Motor neuron (in vitro differentiated cells): ENCODE measurements around the gene BRK1. TPM values are rescaled to one million over a fixed set of nuclear protein-coding genes. Genes with fewer than 3 reads are reported as not detected.
A peak's percentile ranks its signal among the peaks of the same experiment; 100 is the strongest.
"Not testable (repeated sequence)": the region's sequence is repeated elsewhere in the genome, so short reads cannot be mapped to it uniquely, and the experiment has no call there.

ENCODE experiments used
- ATAC-seq, 8 experiments: fragments of 200-7000 bp; cut with Tn5 transposase; replicated peaks in 6 of 8; 2 replicates each; pipeline ENCODE4 v1.8.0; 2021; ENCODE audit warnings: mild to moderate bottlenecking in 8 of 8, moderate library complexity in 8 of 8
- H3K27ac ChIP-seq, 2 donors: fragments of 250-450 bp; sonication (Bioruptor Pico); 2 replicates each; pipeline ENCODE4 v1.9.0; 2021; ENCODE audit warnings: antibody characterized with exemption in 2 of 2, mild to moderate bottlenecking in 2 of 2, moderate library complexity in 1 of 2
- H3K4me1 ChIP-seq, 2 donors: fragments of 250-450 bp; sonication (Bioruptor Pico); replicated peaks in 1 of 2; 2 replicates each; pipeline ENCODE4 v1.6.1; 2021; ENCODE audit warnings: antibody characterized with exemption in 2 of 2, mild to moderate bottlenecking in 2 of 2, moderate library complexity in 1 of 2
- H3K4me3 ChIP-seq, 5 donors: fragments of 250-450 bp; sonication (Bioruptor Pico); 2 replicates each; pipeline ENCODE4 v1.9.0; 2021; ENCODE audit warnings: antibody characterized with exemption in 5 of 5, mild to moderate bottlenecking in 5 of 5, moderate library complexity in 4 of 5
- WGBS, 10 experiments: fragments of 450-650 bp; shearing (Covaris generic); methylation state at CpG; one replicate each; pipeline ENCODE4 v1.0.0; 2022; 5-methylcytosine and 5-hydroxymethylcytosine counted together
- in situ Hi-C, 9 experiments: fragments of 400-800 bp; cut with MboI; loops; one replicate each; pipeline ENCODE4 v1.15.0; 2021; ENCODE audit warnings: low sequenced_read_pairs in 9 of 9, low pct_unique_long_range_greater_than_20kb in 2 of 9; ENCODE audit not compliant: unreplicated experiment in 9 of 9
- total RNA-seq, 8 experiments: library from RNA; unstranded; fragments of 300-600 nt; gene quantifications; 2 replicates each; pipeline versions ENCODE4 v1.2.3 to v1.2.4, GENCODE V29; 2022

Gene BRK1
- total RNA-seq, 8 experiments from 2014 or later: 96.1 to 219 (median 180) TPM

DNA sequence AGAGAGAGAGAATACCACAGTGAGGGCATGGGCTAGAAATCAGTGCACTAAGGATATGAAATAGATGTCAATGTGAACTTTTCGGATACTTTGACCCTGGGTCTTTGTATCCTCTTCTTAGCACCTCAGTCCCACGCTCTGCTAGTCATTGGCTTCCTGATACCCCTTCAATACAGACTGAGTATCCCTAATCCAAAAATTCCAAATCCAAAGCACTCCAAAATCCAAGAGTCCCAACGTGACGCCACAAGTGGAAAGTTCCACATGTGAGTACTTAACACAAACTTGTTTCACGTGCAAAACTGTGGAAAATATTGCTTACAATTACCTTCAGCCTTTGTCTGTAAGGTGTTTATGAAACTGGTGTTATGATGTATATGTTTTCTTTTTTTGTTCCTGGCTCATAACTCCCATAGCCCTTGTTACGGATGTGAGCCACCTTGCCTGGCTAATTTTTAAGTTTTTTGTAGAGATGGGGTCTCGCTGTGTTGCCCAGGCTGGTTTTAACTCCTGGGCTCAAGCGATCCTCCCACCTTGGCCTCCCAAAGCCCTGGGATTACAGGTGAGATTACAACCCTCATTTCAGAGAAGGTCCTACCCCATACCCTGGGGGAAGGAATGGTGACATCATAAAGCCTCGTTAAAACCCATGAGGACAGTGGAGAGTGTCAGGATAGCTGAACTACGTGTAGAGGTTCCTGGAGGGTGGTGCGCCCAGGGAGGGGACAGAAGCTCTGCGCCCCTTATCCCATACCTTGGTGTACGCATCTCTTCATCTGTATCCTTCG lies 39.1 kb downstream of the BRK1 start:
- Histone ChIP-seq H3K4me1 (no peaks in the 10 kb centered on the region), H3K4me3 (no peak overlapping the region), H3K27ac (no peak overlapping the region)
- 63 to 100% (median 92%) methylated on average over 1 to 13 of the region's 14 CpGs for WGBS, 10 experiments
- in situ Hi-C loops: no loop called here
- no peak for ATAC-seq

DNA sequence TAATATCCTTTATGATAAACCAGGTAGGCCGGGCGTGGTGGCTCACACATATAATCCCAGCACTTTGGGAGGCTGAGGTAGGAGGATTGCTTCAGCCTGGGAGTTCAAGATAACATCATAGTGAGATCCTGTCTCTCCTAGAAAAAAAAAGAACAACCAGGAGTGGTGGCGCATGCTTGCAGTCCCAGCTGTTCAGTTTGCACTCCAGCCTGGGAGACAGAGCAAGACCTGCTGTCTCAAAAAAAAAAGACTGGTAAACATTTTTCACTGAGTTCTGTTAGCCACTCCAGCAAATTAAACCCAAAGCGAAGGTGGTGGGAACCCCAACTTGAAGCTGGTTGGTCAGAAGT lies 39.6 kb downstream of the BRK1 start:
- Histone ChIP-seq H3K27ac (no peak overlapping the region), H3K4me3 (no peak overlapping the region), H3K4me1 (no peaks in the 10 kb centered on the region)
- in situ Hi-C loops: no loop called here
- WGBS, 10 experiments: 70 to 100% (median 94%) methylated on average over 2 to 4 of the region's 4 CpGs; no CpG with 5 or more reads in 4 of the 10 experiments
- no peak for ATAC-seq

DNA sequence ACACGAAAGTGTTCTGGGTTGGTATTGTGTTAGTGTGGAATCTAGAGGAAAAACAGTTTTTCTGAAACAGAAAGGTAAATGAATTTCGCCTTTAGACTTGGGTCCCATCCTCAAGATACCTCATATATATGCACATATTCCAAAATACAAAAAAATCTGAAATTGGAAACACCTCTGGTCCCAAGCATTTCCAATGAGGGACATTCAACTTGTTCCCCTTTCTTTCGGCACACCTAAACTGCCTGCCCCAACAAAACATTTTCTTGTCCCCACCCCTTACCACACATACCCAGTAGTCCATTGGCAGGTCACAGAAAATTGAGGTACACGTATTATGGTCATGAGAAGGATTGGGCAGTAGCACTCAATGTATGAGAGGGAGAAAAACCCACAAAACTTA lies 40.2 kb downstream of the BRK1 start:
- no peak for ATAC-seq
- H3K27ac ChIP-seq: no peak overlapping the region
- 85 to 100% (median 97%) methylated on average over 1 to 4 of the region's 4 CpGs; no CpG with 5 or more reads in 1 of the 10 experiments for WGBS, 10 experiments
- no peak overlapping the region for H3K4me3 ChIP-seq
- H3K4me1 ChIP-seq: no peaks in the 10 kb centered on the region
- in situ Hi-C loops: no loop called here

DNA sequence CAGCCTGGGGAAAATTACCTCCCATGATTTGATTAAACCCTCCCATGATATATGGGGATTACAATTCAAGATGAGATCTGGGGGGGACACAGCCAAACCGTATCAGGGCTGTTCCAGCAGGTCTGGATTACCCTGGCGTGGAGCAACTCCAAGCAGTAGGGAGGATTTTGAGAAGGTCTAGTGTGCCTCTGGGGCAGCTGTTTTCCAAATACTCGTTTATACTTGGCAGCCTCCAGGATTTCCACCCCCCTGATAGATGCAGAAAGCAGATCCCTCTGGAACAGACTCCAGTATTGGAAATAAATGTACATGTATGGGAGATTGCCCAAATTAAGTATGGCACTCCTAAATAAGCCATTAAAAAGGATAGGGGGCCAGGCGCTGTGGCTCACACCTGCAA lies 41.6 kb downstream of the BRK1 start:
- WGBS, 10 experiments: 40 to 100% (median 58%) methylated on average over 1 to 3 of the region's 4 CpGs; no CpG with 5 or more reads in 4 of the 10 experiments
- H3K4me3 ChIP-seq: no peak overlapping the region
- no peaks in the 10 kb centered on the region for H3K4me1 ChIP-seq
- peak in 2 of 8 experiments; percentile 13 to 42 for ATAC-seq
- H3K27ac ChIP-seq: no peak overlapping the region
- in situ Hi-C loops: no loop called here

DNA sequence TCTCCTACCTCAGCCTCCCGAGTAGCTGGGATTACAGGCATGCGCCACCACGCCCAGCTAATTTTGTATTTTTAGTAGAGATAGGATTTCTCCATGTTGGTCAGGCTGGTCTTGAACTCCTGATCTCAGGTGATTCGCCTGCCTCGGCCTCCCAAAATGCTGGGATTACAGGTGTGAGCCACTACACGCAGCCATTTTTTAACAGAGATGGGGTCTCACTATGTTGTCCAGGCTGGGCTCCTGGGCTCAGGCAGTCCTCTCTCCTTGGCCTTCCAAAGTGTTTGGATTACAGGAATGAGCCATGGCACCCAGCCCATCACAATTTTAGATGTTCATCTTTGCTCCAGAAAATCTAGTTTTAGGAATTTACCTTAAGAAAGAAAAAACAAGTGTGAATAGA lies 43.1 kb downstream of the BRK1 start:
- ATAC-seq, H3K27ac ChIP-seq, H3K4me3 ChIP-seq, H3K4me1 ChIP-seq, in situ Hi-C loops: not testable (repeated sequence)
- WGBS, 10 experiments: 83 to 100% (median 100%) methylated on average over 1 to 3 of the region's 6 CpGs; no CpG with 5 or more reads in 3 of the 10 experiments

DNA sequence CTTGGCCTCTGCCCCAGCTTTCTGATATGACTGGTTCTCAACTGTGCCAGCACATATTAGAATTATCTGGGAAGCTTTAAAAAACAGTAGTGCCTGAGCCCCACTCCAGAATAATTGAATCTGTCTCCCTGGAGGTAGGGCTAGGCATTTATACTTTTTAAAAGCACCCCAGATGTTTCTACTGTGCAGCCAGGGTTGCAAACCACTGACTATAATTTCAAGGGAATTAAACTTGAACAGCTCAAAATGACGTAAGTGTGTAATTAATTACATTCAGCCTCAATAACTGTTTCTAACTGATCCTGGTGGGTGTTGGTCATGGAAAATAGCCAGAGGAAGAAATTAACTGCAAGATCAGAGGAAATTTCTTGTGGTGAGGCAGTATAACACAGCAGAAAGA lies 44.9 kb downstream of the BRK1 start:
- peak in 2 of 8 experiments; percentile 2 to 25 for ATAC-seq

DNA sequence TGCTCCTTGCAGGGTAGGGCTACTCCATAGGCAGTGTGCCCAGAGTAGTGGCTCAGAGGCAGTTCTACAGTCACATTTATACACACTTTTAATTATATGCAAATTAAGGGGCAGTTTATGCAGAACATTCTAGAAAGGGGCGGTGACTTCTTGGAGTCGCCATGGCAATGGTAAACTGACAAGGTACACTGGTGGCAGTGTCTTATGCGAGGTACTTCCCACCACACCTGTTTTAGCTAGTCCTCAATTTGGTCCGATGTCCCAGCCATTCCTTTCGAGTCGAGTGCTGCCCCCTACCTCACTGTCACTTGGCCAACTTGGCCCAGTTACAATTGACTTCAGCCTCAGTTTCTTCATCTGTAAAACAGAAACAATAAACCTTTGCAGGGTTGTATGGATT lies 45.5 kb downstream of the BRK1 start:
- in situ Hi-C loops: no loop called here
- no peaks in the 10 kb centered on the region for H3K4me1 ChIP-seq
- ATAC-seq: peak in 1 of 8 experiments; percentile 22
- no peak overlapping the region for H3K4me3 ChIP-seq
- H3K27ac ChIP-seq: no peak overlapping the region
- 60 to 100% (median 85%) methylated on average over 1 to 6 of the region's 6 CpGs; no CpG with 5 or more reads in 2 of the 10 experiments for WGBS, 10 experiments

More for the DNA sequence above, 44.9 kb downstream of the BRK1 start:
- Histone ChIP-seq H3K4me3 (no peak overlapping the region), H3K4me1 (no peaks in the 10 kb centered on the region), H3K27ac (no peak overlapping the region)
- 0 to 100% (median 81%) methylated on average over 1 of the region's 1 CpG; no CpG with 5 or more reads in 4 of the 10 experiments for WGBS, 10 experiments
- in situ Hi-C loops: no loop called here

DNA sequence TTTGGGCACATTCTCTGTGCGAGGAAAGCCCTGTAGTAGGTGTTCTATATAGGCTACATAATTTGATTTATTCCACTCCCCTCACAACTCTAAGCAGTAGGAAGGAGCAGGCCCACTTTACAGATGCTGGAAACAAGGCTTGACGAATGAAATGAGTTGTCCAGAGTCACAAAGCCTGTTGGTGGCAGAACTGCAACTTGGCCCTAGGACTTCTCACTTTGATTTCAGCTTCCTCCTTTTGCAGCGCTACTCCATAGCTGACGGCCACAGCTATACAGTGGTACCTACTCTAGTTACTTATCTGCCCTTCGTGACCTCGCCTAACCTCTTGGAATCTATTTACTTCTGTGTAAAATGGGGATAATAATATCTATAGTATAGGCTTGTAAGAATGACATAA lies 46.7 kb downstream of the BRK1 start:
- no peak for ATAC-seq
- in situ Hi-C loops: no loop called here
- H3K27ac ChIP-seq: no peak overlapping the region

DNA sequence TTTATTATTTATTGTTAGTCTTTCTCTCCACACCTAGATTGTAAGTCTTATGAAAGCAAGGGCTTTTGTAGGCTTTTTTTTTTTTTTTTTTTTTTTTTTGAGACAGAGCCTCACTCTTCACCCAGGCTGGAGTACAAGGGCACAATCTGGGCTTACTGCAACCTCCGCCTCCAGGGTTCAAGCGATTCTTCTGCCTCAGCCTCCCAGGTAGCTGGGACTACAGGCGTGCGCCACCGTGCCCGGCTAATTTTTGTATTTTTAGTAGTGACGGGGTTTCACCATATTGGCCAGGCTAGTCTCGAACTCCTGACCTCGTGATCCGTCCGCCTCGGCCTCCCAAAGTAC lies 48.7 kb downstream of the BRK1 start:
- peak overlapping the region in 4 of 5 donors; percentile 56 to 90 (median 64) for H3K4me3 ChIP-seq
- H3K27ac ChIP-seq, in situ Hi-C loops, H3K4me1 ChIP-seq, ATAC-seq: not testable (repeated sequence)
- WGBS, 10 experiments: 43 to 93% (median 83%) methylated on average over 2 to 10 of the region's 12 CpGs; no CpG with 5 or more reads in 1 of the 10 experiments

More for the DNA sequence above, 46.7 kb downstream of the BRK1 start:
- WGBS, 10 experiments: 79 to 100% (median 91%) methylated on average over 2 to 5 of the region's 6 CpGs; no CpG with 5 or more reads in 2 of the 10 experiments
- H3K4me3 ChIP-seq: no peak overlapping the region
- H3K4me1 ChIP-seq: no peaks in the 10 kb centered on the region

DNA sequence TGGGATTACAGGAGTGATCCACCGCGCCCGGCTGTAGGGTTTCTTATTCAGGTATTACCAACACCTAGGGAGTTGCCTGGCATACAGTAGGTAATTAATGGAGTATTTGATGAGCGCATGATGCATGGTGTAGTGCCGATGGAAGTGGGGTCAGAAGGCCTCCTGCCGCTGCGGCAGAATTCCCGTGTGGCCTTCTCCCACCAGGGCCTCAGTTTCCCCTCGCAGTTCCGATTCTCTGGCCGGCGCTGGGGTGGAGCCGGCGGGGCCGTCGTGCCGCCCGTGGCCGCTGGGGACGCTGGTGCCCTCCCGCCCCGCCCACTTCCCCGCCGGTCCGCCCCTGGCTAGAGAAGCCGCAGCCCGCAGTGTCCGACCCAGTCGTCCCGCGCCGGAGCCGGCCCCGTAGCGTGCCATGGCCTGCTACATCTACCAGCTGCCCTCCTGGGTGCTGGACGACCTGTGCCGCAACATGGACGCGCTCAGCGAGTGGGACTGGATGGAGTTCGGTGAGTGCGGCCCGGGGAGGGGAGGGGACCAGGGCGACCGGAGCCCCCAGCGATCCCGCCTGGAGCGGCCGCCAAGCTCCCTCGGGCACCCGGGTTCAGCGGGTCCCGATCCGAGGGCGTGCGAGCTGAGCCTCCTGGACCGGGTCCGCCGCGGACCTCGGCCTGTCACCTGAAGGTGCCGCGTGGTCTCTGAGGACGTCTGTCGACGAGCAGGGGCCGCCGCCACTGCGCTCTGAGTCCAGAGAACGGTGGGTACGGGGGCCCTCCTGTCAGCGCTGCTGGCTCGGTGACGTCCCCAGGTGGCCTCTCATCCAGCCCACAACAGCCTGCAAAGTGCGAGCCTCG lies 49.3 kb downstream of the BRK1 start, which contains the start of gene IRAK2:
IRAK2 (plus strand) TSS at position 374 of the 848 bp plus-strand sequence; CDS start at position 410, 36 bp downstream.
- H3K4me1 ChIP-seq: no peaks in the 10 kb centered on the region
- ATAC-seq: peak; percentile 83 to 95 (median 94)
- WGBS, 10 experiments: 0 to 62% (median 24%) methylated on average over 2 to 4 of the region's 76 CpGs; no CpG with 5 or more reads in 7 of the 10 experiments
- in situ Hi-C loops: no loop called here
- peak within 1 kb of the TSS; percentile 56 to 90 (median 62) for H3K4me3 ChIP-seq
- no peak within 1 kb of the TSS for H3K27ac ChIP-seq

DNA sequence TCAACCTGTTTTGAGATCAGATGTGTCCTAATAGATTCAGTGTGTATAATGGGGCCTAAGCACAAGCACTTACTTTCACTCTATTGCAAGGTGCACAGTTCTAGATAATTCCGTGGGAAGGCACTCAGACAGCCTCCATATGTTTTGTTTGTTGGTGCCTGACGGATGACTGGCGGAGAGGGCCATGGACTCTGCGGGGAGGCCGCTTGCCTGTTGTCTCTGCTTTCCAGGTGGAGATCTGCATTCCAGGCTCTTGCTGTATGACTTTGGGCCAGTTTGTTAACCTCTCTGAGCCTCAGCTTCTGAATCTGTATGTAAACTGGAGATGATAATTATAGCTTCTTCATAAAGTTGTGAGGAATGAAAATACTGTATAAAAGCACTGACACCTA lies 50.7 kb downstream of the BRK1 start:
- no peak overlapping the region for H3K27ac ChIP-seq
- ATAC-seq: no peak

DNA sequence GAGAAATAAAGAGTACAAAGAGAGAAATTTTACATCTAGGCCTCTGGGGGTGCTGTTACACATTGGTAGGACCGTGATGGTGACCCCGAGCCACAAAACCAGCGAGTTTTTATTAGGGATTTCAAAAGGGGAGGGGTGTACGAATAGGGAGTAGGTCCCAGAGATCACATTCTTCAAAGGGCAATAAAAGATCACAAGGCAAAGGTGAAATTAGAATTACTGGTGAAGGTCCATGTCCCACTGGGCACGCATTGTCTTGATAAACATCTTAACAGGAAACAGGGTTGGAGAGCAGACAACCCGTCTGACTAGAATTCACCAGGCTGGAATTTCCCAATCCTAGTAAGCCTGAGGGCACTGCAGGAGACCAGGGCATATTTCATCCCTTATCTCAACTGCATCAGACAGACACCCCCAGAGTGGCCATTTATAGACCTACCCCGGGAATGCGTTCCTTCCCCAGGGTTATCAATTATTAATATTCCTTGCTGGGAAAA lies 53.6 kb downstream of the BRK1 start:
- in situ Hi-C loops: no loop called here
- no peak for ATAC-seq
- 50 to 90% (median 78%) methylated on average over 2 to 7 of the region's 8 CpGs; no CpG with 5 or more reads in 1 of the 10 experiments for WGBS, 10 experiments

More for the DNA sequence above, 50.7 kb downstream of the BRK1 start:
- Histone ChIP-seq H3K4me3 (no peak overlapping the region), H3K4me1 (no peaks in the 10 kb centered on the region)
- in situ Hi-C loops: no loop called here
- WGBS, 10 experiments: 38 to 100% (median 86%) methylated on average over 1 to 5 of the region's 5 CpGs; no CpG with 5 or more reads in 3 of the 10 experiments

More for the DNA sequence above, 53.6 kb downstream of the BRK1 start:
- Histone ChIP-seq H3K4me1 (no peaks in the 10 kb centered on the region), H3K27ac (no peak overlapping the region), H3K4me3 (no peak overlapping the region)
